Measurements from ENCODE around the gene TRMT11.
A peak's percentile ranks its signal among the peaks of the same experiment; 100 is the strongest.

- TF ChIP-seq POLR2AphosphoS5 (IDR thresholded peaks at IDR 0.05; ENCODE audit: low read depth, low read length) = peak; percentile 56; the same call in 1 of the 2 replicates
- no peak for TF ChIP-seq POLR2A (IDR thresholded peaks at IDR 0.05; ENCODE audit: low read depth, low read length)
- no peak for TF ChIP-seq TAF1 (IDR thresholded peaks at IDR 0.05; ENCODE audit: low read depth, low read length)
- peak; percentile 40 for TF ChIP-seq PAX5 (IDR thresholded peaks at IDR 0.05; ENCODE audit: insufficient read depth, low read length, severe bottlenecking)
- TF ChIP-seq SPI1 (IDR thresholded peaks at IDR 0.05; ENCODE audit: low read depth, low read length) = peak; percentile 28; the same call in 1 of the 2 replicates
These were observed 29.6 kb upstream of the TRMT11 start, which contains the start of gene HINT3 for GRCh38 chr6:125956506-125957390.

Data from GM12891 (cell line).